ENCODE results near the gene RBBP8NL.

The RBBP8NL gene

DNA sequence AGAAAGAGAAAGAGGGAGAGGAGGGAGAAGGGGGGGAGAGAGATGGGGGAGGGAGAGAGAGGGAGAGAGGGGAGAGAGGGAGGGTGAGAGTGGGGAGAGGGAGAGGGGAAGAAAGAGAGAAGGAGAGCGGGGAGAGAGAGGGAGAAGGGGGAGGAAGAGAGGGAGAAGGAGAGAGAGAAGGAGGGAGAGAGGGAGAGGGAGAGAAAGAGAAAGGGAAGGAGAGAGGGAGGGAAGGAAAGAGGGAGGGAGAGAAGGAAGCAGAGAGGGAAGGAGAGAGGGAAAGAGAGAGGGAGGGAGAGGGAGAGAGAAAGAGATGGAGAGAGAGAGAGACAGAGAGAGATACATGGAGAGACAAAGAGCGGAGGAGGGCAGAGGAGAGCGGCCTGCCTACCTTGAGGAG, 24.6 kb upstream of the RBBP8NL start:
- no peak for DNase-seq (ENCODE audit: low read depth, low spot score)
- 95% methylated on average over 1 of the region's 3 CpGs for WGBS (ENCODE audit: insufficient coverage, insufficient read length)
- H3K4me1 ChIP-seq (ENCODE audit: control insufficient read depth, insufficient read depth, low read length): no peaks in the 10 kb centered on the region; the same call in 1 of the 2 replicates
- no peaks in the 10 kb centered on the region for H3K9me3 ChIP-seq (ENCODE audit: control insufficient read depth, insufficient read depth, low read length)
- no peak overlapping the region for H3K27ac ChIP-seq (ENCODE audit: low read length)
- H3K36me3 ChIP-seq (ENCODE audit: control insufficient read depth, insufficient read depth, low read length): no peaks in the 10 kb centered on the region
- no peak overlapping the region for H3K4me3 ChIP-seq (ENCODE audit: low read length)
- no peaks in the 10 kb centered on the region for H3K27me3 ChIP-seq (ENCODE audit: control insufficient read depth, insufficient read depth, low read length)

DNA sequence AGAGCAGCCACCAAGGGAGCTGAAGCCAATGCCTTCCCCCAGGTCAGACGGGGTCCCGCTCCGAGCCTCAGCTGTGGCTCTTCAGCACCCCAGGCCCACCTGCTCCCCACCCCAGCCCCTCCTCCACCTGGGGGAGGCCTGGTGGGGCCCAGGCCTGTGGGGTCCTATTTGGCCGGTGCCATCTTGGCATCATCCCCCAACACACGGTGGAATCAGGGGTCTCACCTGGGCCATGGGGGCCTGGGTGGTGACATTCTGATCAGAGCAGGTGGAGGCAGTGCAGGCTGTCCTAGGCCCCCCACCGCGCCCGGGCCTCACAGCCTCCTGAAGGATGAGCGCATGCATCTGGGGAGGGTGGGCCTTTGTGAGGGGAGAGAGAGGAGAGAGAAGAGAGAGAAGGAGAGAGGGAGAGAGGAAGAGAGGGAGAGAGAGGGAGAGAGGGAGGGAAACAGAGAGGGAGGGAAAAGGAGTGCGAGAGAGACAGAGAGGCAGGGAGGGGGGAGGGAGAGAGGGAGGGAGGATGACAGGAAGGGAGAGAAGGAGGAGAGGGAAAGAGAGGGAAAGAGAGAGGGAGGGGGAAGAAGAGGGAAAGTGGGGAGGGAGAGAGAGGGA, 23.9 kb upstream of the RBBP8NL start:
- Histone ChIP-seq H3K27ac (ENCODE audit: low read length) (no peak overlapping the region), H3K4me1 (ENCODE audit: control insufficient read depth, insufficient read depth, low read length) (no peaks in the 10 kb centered on the region), H3K4me3 (ENCODE audit: low read length) (no peak overlapping the region), H3K9me3 (ENCODE audit: control insufficient read depth, insufficient read depth, low read length) (no peaks in the 10 kb centered on the region), H3K27me3 (ENCODE audit: control insufficient read depth, insufficient read depth, low read length) (no peaks in the 10 kb centered on the region), H3K36me3 (ENCODE audit: control insufficient read depth, insufficient read depth, low read length) (no peaks in the 10 kb centered on the region)
- whole genome bisulfite sequencing (ENCODE audit: insufficient coverage, insufficient read length): no CpG with 5 or more reads among the region's 10 CpGs
- no peak for DNase-seq (ENCODE audit: low read depth, low spot score)

DNA sequence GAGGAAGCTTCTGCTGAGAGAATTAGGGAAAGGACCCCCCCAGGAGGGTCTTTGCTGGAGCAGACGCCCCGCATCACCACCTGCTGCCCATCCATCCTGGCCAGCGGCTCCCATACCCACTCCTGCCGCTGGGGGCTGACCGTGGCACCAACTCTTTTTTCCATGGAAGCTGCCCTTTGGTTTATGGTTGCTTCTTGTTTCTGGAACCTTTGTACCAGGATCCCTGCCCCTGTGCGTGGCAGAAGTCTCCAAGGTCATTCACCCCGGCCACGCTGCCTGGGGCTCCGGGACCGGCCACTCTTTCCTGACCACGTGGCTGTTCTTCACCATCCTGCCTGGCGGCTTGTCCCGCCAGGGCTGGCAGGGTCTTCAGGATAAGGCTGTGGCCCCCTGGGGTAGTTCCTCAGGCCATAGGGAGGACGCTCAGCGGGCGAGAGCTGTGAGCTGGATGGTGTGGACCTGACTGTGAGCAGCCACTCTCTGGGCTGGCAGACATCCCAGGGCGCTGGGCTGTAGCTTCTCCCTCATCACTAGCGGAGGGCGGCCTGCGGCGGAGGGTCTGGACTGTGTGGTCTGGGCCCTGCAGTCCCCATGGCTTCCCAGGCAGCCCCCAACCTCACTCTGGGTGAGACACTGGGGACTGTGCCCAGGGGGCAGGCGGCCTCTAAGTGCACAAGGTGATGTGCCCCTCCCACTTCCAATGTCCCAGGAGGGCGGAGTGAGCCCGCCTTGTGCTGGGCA, 22.8 kb upstream of the RBBP8NL start:
- Histone ChIP-seq H3K27me3 (ENCODE audit: control insufficient read depth, insufficient read depth, low read length) (no peaks in the 10 kb centered on the region), H3K36me3 (ENCODE audit: control insufficient read depth, insufficient read depth, low read length) (no peaks in the 10 kb centered on the region), H3K27ac (ENCODE audit: low read length) (no peak overlapping the region), H3K4me3 (ENCODE audit: low read length) (no peak overlapping the region), H3K4me1 (ENCODE audit: control insufficient read depth, insufficient read depth, low read length) (no peaks in the 10 kb centered on the region), H3K9me3 (ENCODE audit: control insufficient read depth, insufficient read depth, low read length) (no peaks in the 10 kb centered on the region)
- DNase-seq (ENCODE audit: low read depth, low spot score): no peak
- no CpG with 5 or more reads among the region's 24 CpGs for WGBS (ENCODE audit: insufficient coverage, insufficient read length)

DNA sequence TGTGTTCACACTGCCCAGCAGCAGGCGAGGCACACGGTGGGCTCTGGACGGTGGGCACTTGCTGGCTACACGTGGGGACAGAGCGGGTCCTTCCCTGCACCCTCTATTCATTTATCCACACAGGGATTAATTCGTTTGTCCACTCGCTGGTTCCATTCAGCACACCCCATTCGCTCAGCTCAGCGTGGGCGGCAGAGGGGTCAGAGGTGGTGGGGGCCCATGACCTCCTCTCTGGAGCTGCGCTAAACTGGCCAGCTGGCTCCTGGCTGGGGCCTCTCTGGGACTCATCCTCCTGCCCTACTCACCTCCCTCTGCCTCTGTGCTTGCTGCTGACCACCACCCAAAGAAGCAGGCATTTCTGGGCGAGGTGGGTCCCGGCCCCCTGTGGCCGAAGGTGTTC, 21.4 kb upstream of the RBBP8NL start:
- Histone ChIP-seq H3K36me3 (ENCODE audit: control insufficient read depth, insufficient read depth, low read length) (no peaks in the 10 kb centered on the region), H3K27me3 (ENCODE audit: control insufficient read depth, insufficient read depth, low read length) (no peaks in the 10 kb centered on the region), H3K4me1 (ENCODE audit: control insufficient read depth, insufficient read depth, low read length) (no peaks in the 10 kb centered on the region), H3K27ac (ENCODE audit: low read length) (no peak overlapping the region), H3K4me3 (ENCODE audit: low read length) (no peak overlapping the region), H3K9me3 (ENCODE audit: control insufficient read depth, insufficient read depth, low read length) (no peaks in the 10 kb centered on the region)
- WGBS (ENCODE audit: insufficient coverage, insufficient read length): no CpG with 5 or more reads among the region's 14 CpGs
- no peak for DNase-seq (ENCODE audit: low read depth, low spot score)

DNA sequence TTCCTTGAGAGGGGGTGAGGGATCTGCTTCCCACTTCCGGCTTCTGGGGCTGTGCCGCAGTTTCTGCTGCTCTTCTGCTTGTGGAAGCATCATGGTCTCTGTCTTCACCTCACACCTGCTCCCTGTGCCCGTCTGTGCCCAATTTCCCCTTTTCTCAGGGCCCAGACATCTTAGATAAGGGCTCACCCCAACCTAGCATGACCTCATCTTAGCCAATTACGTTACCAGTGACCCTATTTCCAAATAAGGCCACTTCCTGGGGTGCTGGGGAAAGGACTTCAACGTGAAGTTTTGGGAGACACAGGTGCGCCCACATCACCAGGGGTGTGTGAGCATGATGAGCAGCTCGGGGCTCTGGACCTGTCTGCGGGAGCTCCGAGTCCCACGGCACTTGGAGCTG, 20.7 kb upstream of the RBBP8NL start:
- H3K36me3 ChIP-seq (ENCODE audit: control insufficient read depth, insufficient read depth, low read length): no peaks in the 10 kb centered on the region
- H3K27me3 ChIP-seq (ENCODE audit: control insufficient read depth, insufficient read depth, low read length): no peaks in the 10 kb centered on the region
- no CpG with 5 or more reads among the region's 10 CpGs for WGBS (ENCODE audit: insufficient coverage, insufficient read length)

DNA sequence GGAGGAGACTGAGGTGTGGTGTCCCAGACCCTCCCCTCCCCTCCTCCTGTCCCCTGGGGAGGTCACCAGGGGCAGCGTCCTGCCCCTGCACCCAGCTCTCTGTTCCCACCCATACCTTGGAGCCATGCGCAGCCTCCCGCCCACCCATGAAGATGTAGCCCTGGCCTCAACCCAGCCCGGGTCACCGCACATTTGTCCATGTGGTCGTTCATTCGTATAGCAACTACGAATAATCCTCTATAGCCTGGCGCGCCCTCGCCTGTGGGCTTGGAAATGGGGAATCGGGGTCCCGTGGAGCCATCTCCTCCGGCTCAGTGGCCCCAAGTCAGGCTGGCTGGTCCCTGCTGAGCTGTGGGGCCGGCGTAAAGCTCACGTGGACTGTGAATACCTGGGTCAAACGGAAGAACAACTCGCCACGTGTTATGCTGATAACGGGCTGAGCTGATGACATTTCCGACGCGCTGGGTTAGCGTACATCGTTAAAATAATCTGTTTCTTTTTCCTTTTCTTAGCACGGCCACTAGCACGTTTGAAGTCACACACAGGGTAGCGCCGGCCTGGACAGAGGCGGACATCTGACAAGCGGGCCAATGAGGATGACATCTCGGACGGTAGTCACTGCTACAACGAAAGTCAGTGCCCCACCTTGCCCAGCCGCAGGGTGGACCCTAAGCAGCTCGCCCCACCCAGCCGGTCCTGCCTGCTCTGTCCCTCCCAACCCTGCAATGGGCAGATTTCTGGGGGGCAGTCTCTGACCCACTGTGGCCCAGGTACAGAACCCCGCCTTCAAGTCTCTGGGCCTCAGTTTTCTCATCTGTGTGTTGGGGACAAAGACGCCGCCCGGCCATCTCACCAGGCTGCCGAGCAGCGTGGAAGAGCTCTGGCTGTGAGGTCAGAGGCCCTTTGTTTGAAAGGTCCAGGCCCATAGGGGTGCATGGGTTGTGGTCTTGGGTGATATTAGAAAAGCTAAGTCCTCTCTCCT, 19.8 kb upstream of the RBBP8NL start:
- H3K36me3 ChIP-seq (ENCODE audit: control insufficient read depth, insufficient read depth, low read length): no peaks in the 10 kb centered on the region
- no peak overlapping the region for H3K27ac ChIP-seq (ENCODE audit: low read length)
- H3K4me3 ChIP-seq (ENCODE audit: low read length): no peak overlapping the region
- H3K4me1 ChIP-seq (ENCODE audit: control insufficient read depth, insufficient read depth, low read length): no peaks in the 10 kb centered on the region
- H3K27me3 ChIP-seq (ENCODE audit: control insufficient read depth, insufficient read depth, low read length): no peaks in the 10 kb centered on the region
- no peak for DNase-seq (ENCODE audit: low read depth, low spot score)
- WGBS (ENCODE audit: insufficient coverage, insufficient read length): no CpG with 5 or more reads among the region's 44 CpGs
- H3K9me3 ChIP-seq (ENCODE audit: control insufficient read depth, insufficient read depth, low read length): no peaks in the 10 kb centered on the region

More for the DNA sequence above, 20.7 kb upstream of the RBBP8NL start:
- H3K4me3 ChIP-seq (ENCODE audit: low read length): no peak overlapping the region
- H3K4me1 ChIP-seq (ENCODE audit: control insufficient read depth, insufficient read depth, low read length): no peaks in the 10 kb centered on the region
- H3K9me3 ChIP-seq (ENCODE audit: control insufficient read depth, insufficient read depth, low read length): no peaks in the 10 kb centered on the region
- H3K27ac ChIP-seq (ENCODE audit: low read length): no peak overlapping the region
- no peak for DNase-seq (ENCODE audit: low read depth, low spot score)

DNA sequence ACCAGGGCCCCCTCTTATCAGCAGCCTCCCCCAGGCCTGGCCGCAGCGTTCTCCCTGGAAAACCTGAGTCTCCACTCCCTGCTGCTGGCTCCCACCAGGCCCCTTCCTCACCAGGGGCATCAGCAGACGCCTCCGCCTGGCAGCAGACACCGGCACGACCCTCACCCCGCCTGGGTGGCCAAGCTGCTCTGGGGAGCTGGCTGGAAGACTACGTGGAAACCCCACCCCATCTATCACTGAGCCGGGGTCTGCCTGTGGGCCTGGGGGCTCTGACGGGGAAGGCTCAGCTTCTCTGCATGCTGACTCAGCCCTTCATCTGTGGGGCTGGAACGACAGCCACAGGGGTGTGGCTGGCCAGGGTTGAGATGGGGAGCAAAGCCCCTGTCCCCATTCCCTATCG, 19.1 kb upstream of the RBBP8NL start:
- no peaks in the 10 kb centered on the region for H3K36me3 ChIP-seq (ENCODE audit: control insufficient read depth, insufficient read depth, low read length)
- no CpG with 5 or more reads among the region's 12 CpGs for WGBS (ENCODE audit: insufficient coverage, insufficient read length)
- H3K27me3 ChIP-seq (ENCODE audit: control insufficient read depth, insufficient read depth, low read length): no peaks in the 10 kb centered on the region
- DNase-seq (ENCODE audit: low read depth, low spot score): no peak
- no peaks in the 10 kb centered on the region for H3K4me1 ChIP-seq (ENCODE audit: control insufficient read depth, insufficient read depth, low read length)
- no peak overlapping the region for H3K4me3 ChIP-seq (ENCODE audit: low read length)
- H3K9me3 ChIP-seq (ENCODE audit: control insufficient read depth, insufficient read depth, low read length): no peaks in the 10 kb centered on the region
- H3K27ac ChIP-seq (ENCODE audit: low read length): no peak overlapping the region

DNA sequence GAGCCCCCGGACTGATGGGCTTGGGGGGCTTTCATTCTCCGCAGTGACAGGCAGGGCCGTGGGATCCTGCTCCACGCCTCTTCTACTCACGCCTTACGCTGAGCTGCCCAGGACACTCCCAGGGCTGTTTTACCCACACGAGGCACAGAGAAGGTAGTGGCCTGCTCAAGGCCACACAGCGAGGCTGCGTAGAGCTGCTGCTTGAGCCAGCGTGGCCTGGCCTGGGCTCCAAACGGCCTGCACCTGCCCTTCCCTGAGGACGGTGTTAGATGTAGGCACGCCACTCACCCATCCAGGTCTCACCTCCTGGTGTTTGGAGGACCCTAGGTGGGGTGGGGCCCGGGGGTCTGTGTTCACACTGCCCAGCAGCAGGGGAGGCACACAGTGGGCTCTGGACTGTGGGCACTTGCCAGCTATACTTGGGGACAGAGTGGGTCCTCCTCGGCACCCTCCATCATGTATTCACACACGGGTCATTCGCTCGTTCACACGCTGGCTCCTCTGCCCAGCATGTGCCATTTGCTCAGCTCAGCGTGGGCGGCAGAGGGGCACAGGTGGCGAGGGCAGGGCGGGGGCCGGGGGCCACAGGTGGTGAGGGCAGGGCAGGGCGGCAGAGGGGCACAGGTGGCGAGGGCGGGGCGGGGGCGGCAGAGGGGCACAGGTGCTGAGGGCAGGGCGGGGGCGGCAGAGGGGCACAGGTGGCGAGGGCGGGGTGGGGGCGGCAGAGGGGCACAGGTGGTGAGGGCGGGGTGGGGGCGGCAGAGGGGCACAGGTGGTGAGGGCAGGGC, 18.4 kb upstream of the RBBP8NL start:
- DNase-seq (ENCODE audit: low read depth, low spot score): no peak
- no peaks in the 10 kb centered on the region for H3K27me3 ChIP-seq (ENCODE audit: control insufficient read depth, insufficient read depth, low read length)
- no peaks in the 10 kb centered on the region for H3K9me3 ChIP-seq (ENCODE audit: control insufficient read depth, insufficient read depth, low read length)
- H3K4me3 ChIP-seq (ENCODE audit: low read length): no peak overlapping the region
- H3K4me1 ChIP-seq (ENCODE audit: control insufficient read depth, insufficient read depth, low read length): no peaks in the 10 kb centered on the region
- H3K27ac ChIP-seq (ENCODE audit: low read length): no peak overlapping the region
- H3K36me3 ChIP-seq (ENCODE audit: control insufficient read depth, insufficient read depth, low read length): no peaks in the 10 kb centered on the region
- WGBS (ENCODE audit: insufficient coverage, insufficient read length): no CpG with 5 or more reads among the region's 36 CpGs

DNA sequence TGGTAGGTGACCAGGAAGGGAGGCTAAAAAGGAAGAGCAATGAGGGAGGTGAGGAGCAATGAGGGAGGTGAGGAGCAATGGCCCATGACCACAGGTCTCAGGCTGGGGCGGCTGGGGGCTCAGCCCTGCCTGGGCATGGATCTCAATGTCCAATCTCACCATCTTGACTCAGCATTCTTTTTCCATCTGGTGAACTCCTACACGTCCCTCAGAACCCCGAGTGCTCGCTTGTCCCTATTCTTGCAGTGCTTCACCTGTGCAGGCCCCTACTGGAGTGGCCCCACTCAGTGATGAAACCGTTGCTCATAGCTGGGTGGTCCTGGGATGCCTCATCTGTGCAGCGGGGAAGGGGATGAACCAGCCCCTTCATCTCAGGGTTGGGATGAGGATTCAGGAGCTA, 16.9 kb upstream of the RBBP8NL start:
- Histone ChIP-seq H3K36me3 (ENCODE audit: control insufficient read depth, insufficient read depth, low read length) (no peaks in the 10 kb centered on the region), H3K9me3 (ENCODE audit: control insufficient read depth, insufficient read depth, low read length) (no peaks in the 10 kb centered on the region), H3K4me3 (ENCODE audit: low read length) (no peak overlapping the region), H3K27ac (ENCODE audit: low read length) (no peak overlapping the region), H3K4me1 (ENCODE audit: control insufficient read depth, insufficient read depth, low read length) (no peaks in the 10 kb centered on the region), H3K27me3 (ENCODE audit: control insufficient read depth, insufficient read depth, low read length) (no peaks in the 10 kb centered on the region)
- WGBS (ENCODE audit: insufficient coverage, insufficient read length): no CpG with 5 or more reads among the region's 6 CpGs
- no peak for DNase-seq (ENCODE audit: low read depth, low spot score)
